Measurements from ENCODE around the gene INSL4. TPM values are rescaled to one million over a fixed set of nuclear protein-coding genes. Genes with fewer than 3 reads are reported as not detected.

The INSL4 gene
- total and polyA plus RNA-seq, 10 of the 15 experiments (the other 5 are each of a cell fraction or from before 2014, with no cell fraction given): 0.03 TPM; not detected in 9

DNA sequence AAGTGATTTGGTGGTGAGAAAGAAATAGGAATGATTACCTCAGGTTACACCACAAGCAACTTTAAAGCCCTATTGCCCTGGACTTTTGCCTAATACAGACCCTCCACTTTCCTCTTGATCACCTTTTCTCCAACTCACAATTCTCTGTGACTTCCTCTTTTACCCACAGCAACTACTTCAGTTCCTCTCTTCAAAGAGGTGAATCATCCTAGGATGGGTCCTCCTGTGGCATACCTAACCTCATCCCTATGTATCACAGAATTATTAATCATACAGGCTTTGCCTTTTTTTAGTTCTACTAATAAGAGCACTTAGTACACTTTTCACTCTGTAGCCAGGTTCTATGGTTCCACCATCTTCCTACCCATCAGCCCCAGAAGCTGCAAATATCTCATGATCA lies 26.1 kb upstream of the INSL4 start:
- ChIA-PET RAD21 (ENCODE audit: unreplicated experiment) (no interaction called here), SMC1A (ENCODE audit: uncharacterized antibody, unreplicated experiment) (interaction anchor here (1.1 kb wide), 1 partner anchor 11 kb away, joined by 3 read pairs; no protein-coding TSS in a partner anchor), CTCF (no interaction called here)

GRCh38 chr9:5230554-5230953 lies 665 bp upstream of the INSL4 start:
- no peak for DNase-seq (ENCODE audit: low read depth, low spot score)
- ChIA-PET SMC1A (ENCODE audit: uncharacterized antibody, unreplicated experiment) (no interaction called here), RAD21 (ENCODE audit: unreplicated experiment) (no interaction called here), CTCF (no interaction called here), POLR2A (no interaction called here)
- Histone ChIP-seq H3K36me3 (ENCODE audit: control insufficient read depth in 2 of 2, insufficient read depth in 2 of 2, low read length in 1 of 2) (no peaks in the 10 kb centered on the region), H2AFZ (ENCODE audit: control insufficient read depth, low read depth, low read length) (no peak overlapping the region), H3K4me2 (ENCODE audit: control insufficient read depth, insufficient read depth) (no peak overlapping the region), H4K20me1 (ENCODE audit: control insufficient read depth, insufficient read depth) (no peaks in the 10 kb centered on the region), H3K79me2 (ENCODE audit: control insufficient read depth, insufficient read depth, low read length) (no peaks in the 10 kb centered on the region), H3K4me1 (ENCODE audit: control insufficient read depth, insufficient read depth, low read length) (no peaks in the 10 kb centered on the region), H3K27ac (ENCODE audit: control insufficient read depth, insufficient read depth) (no peak overlapping the region), H3K9ac (ENCODE audit: control insufficient read depth, insufficient read depth, low read length) (no peak overlapping the region), H3K9me3 (replicated peaks; ENCODE audit: control insufficient read depth, insufficient read depth, low read length) (no peaks in the 10 kb centered on the region), H3K4me3 (no peak overlapping the region), H3K27me3 (replicated peaks in 1 of 2; ENCODE audit: control insufficient read depth in 2 of 2, insufficient read depth in 2 of 2, low read length in 1 of 2) (no peaks in the 10 kb centered on the region)
- no TSS peak for BruUV-seq (replicated peaks)
- intact Hi-C loops (cut with micrococcal nuclease; ENCODE audit: unreplicated experiment): no loop called here
- FAIRE-seq: no peak
- in situ Hi-C loops (cut with MboI): no loop called here
- 75% methylated on average over 10 of the region's 10 CpGs for WGBS (ENCODE audit: insufficient coverage, insufficient replicate concordance, low lambda C conversion rate, missing lambda C conversion rate)
- TF ChIP-seq ZNF24 (IDR thresholded peaks at IDR 0.05) (no peak), EGR1 (IDR thresholded peaks at IDR 0.05; ENCODE audit: borderline replicate concordance in 1 of 2, low read depth in 2 of 2, low read length in 2 of 2) (no peak)
- TF ChIP-seq, protein P1, sequence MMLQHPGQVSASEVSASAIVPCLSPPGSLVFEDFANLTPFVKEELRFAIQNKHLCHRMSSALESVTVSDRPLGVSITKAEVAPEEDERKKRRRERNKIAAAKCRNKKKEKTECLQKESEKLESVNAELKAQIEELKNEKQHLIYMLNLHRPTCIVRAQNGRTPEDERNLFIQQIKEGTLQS (IDR thresholded peaks at IDR 0.05; ENCODE audit: borderline replicate concordance, extremely low read depth, low read depth, low read length): no peak
- no peak for ATAC-seq

More for the DNA sequence above, 26.1 kb upstream of the INSL4 start:
- Histone ChIP-seq H3K27me3 (replicated peaks in 1 of 2; ENCODE audit: control insufficient read depth in 2 of 2, insufficient read depth in 2 of 2, low read length in 1 of 2) (no peaks in the 10 kb centered on the region), H3K79me2 (ENCODE audit: control insufficient read depth, insufficient read depth, low read length) (no peaks in the 10 kb centered on the region), H3K36me3 (ENCODE audit: control insufficient read depth in 2 of 2, insufficient read depth in 2 of 2, low read length in 1 of 2) (no peaks in the 10 kb centered on the region), H3K4me1 (ENCODE audit: control insufficient read depth, insufficient read depth, low read length) (no peaks in the 10 kb centered on the region), H3K4me3 (no peak overlapping the region), H4K20me1 (ENCODE audit: control insufficient read depth, insufficient read depth) (no peaks in the 10 kb centered on the region), H3K9me3 (replicated peaks; ENCODE audit: control insufficient read depth, insufficient read depth, low read length) (no peaks in the 10 kb centered on the region), H3K27ac (ENCODE audit: control insufficient read depth, insufficient read depth) (no peak overlapping the region), H2AFZ (ENCODE audit: control insufficient read depth, low read depth, low read length) (no peak overlapping the region), H3K4me2 (ENCODE audit: control insufficient read depth, insufficient read depth) (no peak overlapping the region), H3K9ac (ENCODE audit: control insufficient read depth, insufficient read depth, low read length) (no peak overlapping the region)
- DNase-seq (ENCODE audit: low read depth, low spot score) (no peak), FAIRE-seq (no peak), ATAC-seq (peak; percentile 37)
- no TSS peak for BruUV-seq (replicated peaks)
- POLR2A ChIA-PET: no interaction called here
- TF ChIP-seq RBBP5 (conservative IDR thresholded peaks at IDR 0.05) (no peak), ZSCAN29 (IDR thresholded peaks at IDR 0.05) (no peak), TCF7 (IDR thresholded peaks at IDR 0.05; ENCODE audit: borderline replicate concordance) (no peak), YBX1 (IDR thresholded peaks at IDR 0.05) (no peak), IKZF1 (conservative IDR thresholded peaks at IDR 0.05) (no peak), SREBF2 (IDR thresholded peaks at IDR 0.05; ENCODE audit: low read length) (no peak), NR2F1 (conservative IDR thresholded peaks at IDR 0.05) (no peak), SPI1 (IDR thresholded peaks at IDR 0.05; ENCODE audit: borderline replicate concordance, insufficient read depth, low read depth, low read length) (peak; percentile 79), ETV6 (conservative IDR thresholded peaks at IDR 0.05 in 1 of 2, IDR thresholded peaks at IDR 0.05 in 1 of 2; ENCODE audit: borderline replicate concordance in 1 of 2, low read depth in 1 of 2) (no peak)
- in situ Hi-C loops (cut with MboI): no loop called here
- intact Hi-C loops (cut with micrococcal nuclease; ENCODE audit: unreplicated experiment): no loop called here
